ENCODE measurements around the gene PSMA5. TPM values are rescaled to one million over a fixed set of nuclear protein-coding genes. Genes with fewer than 3 reads are reported as not detected.

The PSMA5 gene
- total RNA-seq, 1 donor from 2014 or later: 201 TPM

DNA sequence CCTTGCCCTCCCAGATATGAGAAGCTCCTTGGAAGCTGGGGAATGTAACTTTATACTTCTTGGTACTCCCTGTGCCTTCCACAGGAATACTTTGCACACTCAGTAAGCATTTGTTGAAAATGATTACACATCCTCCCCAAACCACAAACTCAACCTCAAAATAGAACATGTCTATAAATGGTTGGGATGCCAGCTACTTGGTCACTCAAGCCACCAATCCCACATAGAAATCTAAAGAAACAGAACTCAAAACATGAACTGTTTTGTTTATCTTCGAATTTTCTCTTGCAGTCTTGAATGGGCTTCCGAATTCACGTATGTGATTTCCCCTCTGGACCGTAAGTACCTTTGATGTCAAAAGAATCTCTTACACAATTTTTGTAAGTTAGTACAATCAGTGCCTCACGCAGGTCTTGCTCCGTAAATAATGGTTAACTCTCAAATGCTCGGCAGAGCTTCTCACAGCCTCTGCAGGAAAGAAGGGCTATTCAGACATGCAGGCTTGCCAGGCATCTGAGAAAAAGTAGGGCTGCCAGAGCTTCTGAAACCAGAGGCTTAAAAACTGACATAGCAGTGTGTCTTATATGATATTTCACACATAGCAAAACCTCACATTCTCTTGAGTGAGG, 55.4 kb downstream of the PSMA5 start:
- intact Hi-C loops (cut with micrococcal nuclease): no loop called here

DNA sequence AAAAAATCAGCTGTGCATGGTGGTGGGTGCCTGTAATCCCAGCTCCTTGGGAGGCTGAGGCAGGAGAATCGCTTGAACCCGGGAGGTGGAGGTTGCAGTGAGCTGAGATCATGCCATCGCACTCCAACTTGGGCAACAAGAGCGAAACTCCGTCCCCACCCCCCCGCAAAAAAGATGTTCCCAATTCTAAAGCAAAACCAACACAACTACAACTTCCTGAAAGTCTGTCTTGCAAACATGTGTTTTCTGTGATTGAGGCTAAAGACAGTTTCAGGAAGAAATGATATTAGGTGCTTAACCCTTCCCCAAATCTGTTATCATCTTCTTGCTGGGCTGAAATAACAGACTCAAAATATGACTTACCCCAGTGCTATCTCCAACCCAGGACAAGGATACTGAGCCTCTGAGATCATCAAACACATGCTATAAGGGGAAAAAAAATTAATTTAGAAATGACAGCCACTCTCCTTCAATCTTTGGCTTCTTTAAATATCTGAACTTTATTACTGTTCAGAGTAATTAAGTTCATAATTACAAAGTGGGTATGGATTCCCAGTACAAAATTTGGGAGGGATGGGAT, 57.0 kb downstream of the PSMA5 start:
- intact Hi-C loops (cut with micrococcal nuclease): no loop called here

DNA sequence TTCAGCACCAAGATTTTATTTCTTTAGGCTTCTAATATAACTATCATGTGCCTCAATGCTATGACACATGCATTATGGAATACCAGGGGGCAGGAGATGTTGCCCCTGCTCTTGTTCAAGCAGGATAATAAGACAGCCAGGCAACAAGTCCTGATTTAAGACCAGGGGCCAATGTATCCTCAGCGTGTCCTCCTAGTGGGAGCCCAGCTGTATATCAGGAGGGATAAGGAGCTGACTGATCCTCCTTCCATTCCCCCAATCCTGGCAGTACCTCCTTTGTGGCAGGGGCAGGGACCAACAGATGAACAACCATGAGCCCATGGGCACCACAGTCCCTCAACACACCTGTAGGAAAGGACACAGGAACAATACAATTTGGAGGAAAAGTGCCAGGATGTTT, 57.8 kb downstream of the PSMA5 start:
- intact Hi-C loops (cut with micrococcal nuclease): no loop called here

DNA sequence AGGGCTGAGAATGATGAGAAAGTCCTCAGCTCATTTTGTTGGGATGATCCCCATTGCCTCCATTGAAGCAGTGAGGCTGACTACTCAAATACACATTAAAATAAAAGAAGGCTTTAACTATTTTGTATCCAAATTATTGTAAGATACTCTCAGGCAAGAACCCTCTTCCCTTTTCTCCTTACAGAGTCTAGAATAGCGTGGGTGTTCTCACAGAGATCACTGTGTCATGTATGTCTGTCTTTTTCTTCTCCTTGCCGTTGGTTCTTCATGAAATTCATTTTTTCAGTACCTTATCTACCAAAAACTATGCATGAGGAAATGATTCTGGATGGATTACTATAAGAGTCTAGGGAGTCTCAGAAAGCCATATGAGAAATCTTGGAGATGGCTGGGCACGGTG, 58.6 kb downstream of the PSMA5 start:
- intact Hi-C loops (cut with micrococcal nuclease): no loop called here

DNA sequence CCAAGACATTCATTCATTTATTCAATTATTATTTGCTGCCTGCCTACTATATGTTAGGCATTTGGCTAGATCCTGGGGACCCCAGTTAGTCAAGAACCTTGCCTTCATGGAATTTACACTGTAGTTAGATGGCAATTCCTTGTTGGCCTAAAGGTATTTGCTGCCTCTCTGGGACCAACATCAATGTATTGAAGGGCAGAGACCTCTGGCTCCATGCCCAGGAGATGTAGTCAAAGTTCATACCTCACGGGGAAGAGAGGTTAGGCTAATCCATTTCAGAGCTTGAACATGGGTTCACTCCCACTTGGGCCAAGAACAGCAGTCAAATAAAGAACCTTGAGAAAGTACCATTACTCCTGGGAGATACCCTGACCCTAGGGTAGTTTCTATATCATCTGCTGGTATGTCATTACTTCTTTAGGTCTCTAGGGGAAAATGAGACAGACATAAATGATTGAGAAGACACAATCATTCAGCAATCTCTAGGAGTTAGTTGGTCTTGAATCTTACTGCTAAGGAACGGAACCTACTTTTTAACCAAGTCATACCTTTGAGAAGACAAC, 60.5 kb downstream of the PSMA5 start:
- intact Hi-C loops (cut with micrococcal nuclease): no loop called here

DNA sequence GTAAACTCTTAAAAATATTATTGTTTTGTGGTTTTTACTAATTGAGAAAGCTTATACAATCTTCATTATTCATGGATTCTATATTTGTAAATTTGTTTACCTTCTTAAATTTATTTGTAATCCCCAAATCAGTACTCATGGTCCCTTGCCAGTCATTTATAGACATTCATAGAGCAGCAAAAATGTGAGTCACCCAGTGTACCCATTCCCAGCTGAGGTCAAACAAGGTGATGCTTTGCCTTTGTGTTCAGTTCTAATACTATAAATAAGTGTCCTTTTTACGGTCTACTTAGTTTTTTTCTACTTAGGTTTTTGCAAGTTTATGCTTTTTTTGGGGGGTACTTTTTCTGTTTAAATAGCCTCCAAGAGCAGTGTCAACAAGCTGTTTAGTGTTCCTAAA, 64.6 kb downstream of the PSMA5 start:
- intact Hi-C loops (cut with micrococcal nuclease): no loop called here

DNA sequence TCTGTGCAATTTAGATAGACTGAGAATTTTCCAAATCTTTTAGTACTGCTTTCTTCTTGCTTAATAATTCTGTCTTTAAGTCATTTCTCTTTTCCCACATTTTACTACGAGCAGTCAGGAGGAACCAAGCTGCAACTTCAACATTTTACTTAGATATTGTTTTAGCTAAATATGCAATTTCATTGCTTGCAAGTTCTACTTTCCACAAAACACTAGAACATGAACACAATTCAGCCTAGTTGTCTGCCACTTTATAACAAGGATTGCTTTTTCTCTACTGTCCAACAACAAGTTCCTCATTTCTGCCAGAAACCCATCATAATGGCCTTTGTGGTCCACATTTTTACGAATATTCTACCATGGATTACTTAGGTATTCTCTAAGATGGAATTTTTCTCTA, 65.2 kb downstream of the PSMA5 start:
- intact Hi-C loops (cut with micrococcal nuclease): no loop called here

DNA sequence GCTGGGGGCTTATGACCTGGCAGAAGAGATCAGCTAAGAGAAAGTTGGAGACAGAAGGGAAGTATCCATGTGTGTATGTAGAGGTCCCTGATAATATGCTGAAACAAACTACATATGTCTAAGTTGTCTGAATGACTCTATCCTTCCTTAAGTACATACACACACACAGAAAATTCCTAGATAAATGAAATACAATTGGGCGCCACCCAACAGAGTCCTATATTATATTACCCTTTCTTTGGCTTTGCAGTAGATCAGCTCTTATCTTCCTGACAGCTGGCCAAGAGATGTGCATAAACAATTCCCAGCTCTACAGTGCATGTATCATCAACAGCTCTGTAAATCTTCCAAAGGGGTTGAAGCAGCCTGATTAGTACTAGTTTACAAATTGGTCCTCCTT, 68.6 kb downstream of the PSMA5 start:
- intact Hi-C loops (cut with micrococcal nuclease): no loop called here

DNA sequence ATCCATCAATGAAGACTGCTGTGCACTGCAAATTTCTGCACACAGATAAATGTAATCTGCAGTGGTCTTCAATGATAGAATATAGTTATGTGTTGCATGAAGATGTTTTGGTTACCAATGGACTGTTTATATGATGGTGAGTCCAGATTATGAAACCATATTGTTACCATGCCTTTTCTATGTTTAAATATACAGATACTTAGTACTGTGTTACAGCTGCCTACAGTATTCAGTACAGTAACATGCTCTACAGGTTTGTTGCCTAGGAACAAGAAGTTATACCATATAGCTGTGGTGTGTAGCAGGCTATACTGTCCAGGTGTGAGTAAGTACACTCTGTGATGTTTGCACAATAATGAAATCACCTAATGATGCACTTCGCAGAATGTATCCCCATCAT, 69.3 kb downstream of the PSMA5 start:
- intact Hi-C loops (cut with micrococcal nuclease): no loop called here

DNA sequence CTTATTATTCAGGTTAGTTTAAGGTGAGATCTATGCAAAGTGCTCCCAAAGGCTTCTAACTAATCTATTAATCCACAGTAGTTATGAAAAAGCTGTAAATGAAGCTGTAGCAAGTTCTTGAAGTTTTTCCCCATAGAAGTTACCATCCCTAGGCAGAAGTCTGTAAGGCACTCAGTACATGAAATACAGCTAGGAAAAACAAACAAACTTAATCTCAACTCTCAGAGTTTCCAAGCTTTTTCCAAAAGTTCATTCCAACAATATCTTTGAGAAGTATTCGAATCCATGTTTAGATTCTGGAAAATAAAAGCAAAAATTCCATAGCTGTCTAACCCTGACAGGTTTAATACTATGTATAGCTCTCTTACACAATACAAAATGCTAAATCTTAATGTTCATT, 69.7 kb downstream of the PSMA5 start:
- intact Hi-C loops (cut with micrococcal nuclease): no loop called here

DNA sequence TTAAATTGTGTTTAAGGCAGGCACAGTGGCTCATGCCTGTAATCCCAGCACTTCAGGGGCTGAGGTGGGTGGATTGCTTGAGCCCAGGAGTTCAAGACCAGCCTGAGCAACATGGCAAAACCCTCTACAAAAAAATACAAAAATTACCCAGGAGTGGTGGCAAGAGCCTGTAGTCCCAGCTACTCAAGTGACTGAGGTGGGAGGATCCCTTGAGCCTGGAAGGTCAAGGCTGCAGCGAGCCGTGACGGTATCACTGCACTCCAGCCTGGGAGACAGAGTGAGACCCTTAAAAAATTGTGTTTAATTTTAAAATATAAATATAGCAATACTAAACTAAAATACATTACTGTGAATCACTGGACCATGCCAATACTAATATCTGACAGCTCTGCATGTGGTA, 71.3 kb downstream of the PSMA5 start:
- intact Hi-C loops (cut with micrococcal nuclease): no loop called here

DNA sequence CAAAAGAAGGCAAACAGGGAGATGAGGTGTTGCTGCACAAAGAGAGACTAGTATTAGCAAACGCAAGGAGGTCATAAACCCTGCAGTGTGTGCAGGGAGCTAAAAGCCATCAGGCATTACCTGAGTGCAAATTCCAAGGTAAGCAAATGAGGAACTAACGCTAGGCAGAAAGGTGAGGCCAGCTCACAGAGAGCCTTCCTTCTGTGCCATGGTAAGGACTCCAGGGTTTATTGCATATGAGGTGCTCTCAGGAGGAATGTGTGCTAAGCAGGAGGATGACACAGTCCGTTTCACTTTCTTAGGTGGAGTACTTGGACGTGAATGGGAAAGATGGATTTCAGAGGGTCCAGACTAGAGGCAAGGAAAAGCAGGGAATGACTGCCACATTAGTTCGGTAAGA, 74.8 kb downstream of the PSMA5 start:
- intact Hi-C loops (cut with micrococcal nuclease): no loop called here

DNA sequence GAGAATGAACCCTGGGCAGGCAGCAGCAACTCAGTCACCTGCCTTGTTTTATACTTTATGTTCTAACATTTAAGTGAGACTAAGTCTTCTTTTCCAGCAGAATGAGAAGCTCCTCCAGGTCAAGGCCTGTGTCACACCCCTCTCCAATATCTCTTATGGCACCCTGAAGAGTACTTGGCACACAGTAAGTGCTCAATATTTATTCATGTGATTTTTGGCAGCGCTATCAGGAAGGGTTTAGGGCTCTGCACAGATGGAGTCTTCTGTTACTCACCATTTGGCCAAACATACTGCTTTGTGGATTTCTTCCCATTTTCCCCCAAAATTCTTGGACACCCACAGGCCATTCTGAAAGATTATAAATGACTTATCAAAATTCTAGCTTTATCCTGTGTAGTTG, 75.6 kb downstream of the PSMA5 start:
- intact Hi-C loops (cut with micrococcal nuclease): no loop called here

DNA sequence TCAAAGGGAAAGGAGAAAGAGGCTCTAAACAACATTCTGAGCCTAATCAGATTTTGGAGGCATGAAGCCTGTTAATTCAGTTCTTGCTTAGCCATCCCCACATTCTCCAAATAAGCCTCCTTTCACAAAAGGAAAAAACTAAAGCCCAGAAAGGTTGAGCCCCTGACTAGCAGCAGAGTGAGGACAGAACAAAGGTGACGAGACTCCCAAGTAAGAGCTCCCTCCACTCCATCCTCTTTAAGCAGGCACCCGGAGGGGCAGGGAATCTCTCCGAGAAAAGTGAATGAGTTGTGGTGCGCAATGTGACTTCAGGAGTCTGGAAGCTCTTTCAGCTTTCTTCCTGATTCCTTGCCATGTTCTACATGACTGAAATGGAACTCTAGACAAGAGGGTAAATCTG, 76.1 kb downstream of the PSMA5 start:
- intact Hi-C loops (cut with micrococcal nuclease): no loop called here

Other genes with a start within 250 kb of the PSMA5 start
- gene SARS1, start 212.5 kb downstream of the PSMA5 start, total RNA-seq: 117 and 124 TPM in 2 replicates
- 3.7 TPM in 2 replicates for gene CELSR2, start 176.9 kb downstream of the PSMA5 start, total RNA-seq
- 19.5 and 21.5 TPM in 2 replicates for gene PSRC1, start 143.3 kb downstream of the PSMA5 start, total RNA-seq
- gene MYBPHL, start 119.4 kb downstream of the PSMA5 start, total RNA-seq: not detected in 2 replicates
- gene SORT1, start 28.5 kb downstream of the PSMA5 start, total RNA-seq: 5.8 and 6.2 TPM in 2 replicates
- not detected in 2 replicates for gene SYPL2, start 40.1 kb upstream of the PSMA5 start, total RNA-seq
- 9.0 and 10.5 TPM in 2 replicates for gene ATXN7L2, start 57.5 kb upstream of the PSMA5 start, total RNA-seq
- gene CYB561D1, start 67.6 kb upstream of the PSMA5 start, total RNA-seq: 16.6 and 18.3 TPM in 2 replicates
- 1.6 and 1.9 TPM in 2 replicates for gene AMIGO1, start 83.3 kb upstream of the PSMA5 start, total RNA-seq
- 0.20 and 0.57 TPM in 2 replicates for gene GPR61, start 113.4 kb upstream of the PSMA5 start, total RNA-seq
- 9.5 and 9.6 TPM in 2 replicates for gene GNAI3, start 122.2 kb upstream of the PSMA5 start, total RNA-seq
- gene GNAT2, start 193.2 kb upstream of the PSMA5 start, total RNA-seq: not detected in 2 replicates
- gene AMPD2, start 193.4 kb upstream of the PSMA5 start, total RNA-seq: 78.9 and 91.8 TPM in 2 replicates
- 22.9 and 23.3 TPM in 2 replicates for gene GSTM4, start 229.7 kb upstream of the PSMA5 start, total RNA-seq
- gene GSTM2, start 241.6 kb upstream of the PSMA5 start, total RNA-seq: 42.2 and 44.3 TPM in 2 replicates